ENCODE data around the gene TLDC2.

GRCh38 chr20:36859282-36859555, 16.7 kb upstream of the TLDC2 start:
- TF ChIP-seq REST (IDR thresholded peaks at IDR 0.05; ENCODE audit: insufficient read depth in 1 of 2, low read depth in 2 of 2, low read length in 2 of 2) = no peak
- no peak for TF ChIP-seq TAF1 (IDR thresholded peaks at IDR 0.05; ENCODE audit: borderline replicate concordance, insufficient read depth, low read length)
- no peak for TF ChIP-seq POLR2AphosphoS5 (IDR thresholded peaks at IDR 0.05; ENCODE audit: low read depth, low read length)
- TF ChIP-seq SIN3A (IDR thresholded peaks at IDR 0.05; ENCODE audit: borderline replicate concordance, insufficient read depth, low read length) = no peak

Data from PFSK-1 (cell line).